H1 (cell line): Measurements from ENCODE around the gene GRK5. TPM values are rescaled to one million over a fixed set of nuclear protein-coding genes. Genes with fewer than 3 reads are reported as not detected.

ENCODE experiments used
- CHD1 ChIP-seq: IDR thresholded peaks from 2 replicates; pipeline ENCODE4 v1.6.1; 2012; ENCODE audit warnings: low read depth, low read length, improper control_type of control experiment
- CHD7 ChIP-seq: fragments of 300-600 bp; sonication (generic); IDR thresholded peaks from 2 replicates; pipeline ENCODE4 v1.7.1; 2012; ENCODE audit warnings: low read length, moderate library complexity, mild to moderate bottlenecking, inconsistent platforms; ENCODE audit not compliant: insufficient replicate concordance
- HDAC2 ChIP-seq, 2 experiments: fragments of 300-600 bp in 1 of 2; sonication (generic) in 1 of 2; IDR thresholded peaks; 2 replicates each; pipeline ENCODE4 v1.6.1; 2011 to 2012; ENCODE audit warnings: low read depth in 2 of 2, low read length in 2 of 2, mild to moderate bottlenecking in 2 of 2, moderate library complexity in 2 of 2, borderline replicate concordance in 1 of 2, inconsistent platforms in 1 of 2
- MAFK ChIP-seq: IDR thresholded peaks from 2 replicates; pipeline ENCODE4 v1.6.1; 2012; ENCODE audit warnings: low read depth, mild to moderate bottlenecking, improper control_type of control experiment, low read length
- RFX5 ChIP-seq: IDR thresholded peaks from 2 replicates; pipeline ENCODE4 v1.6.1; 2011; ENCODE audit warnings: low read depth, low read length, improper control_type of control experiment, borderline replicate concordance
- SP1 ChIP-seq: IDR thresholded peaks from 2 replicates; pipeline ENCODE4 v1.6.1; 2011; ENCODE audit warnings: low read depth, low read length
- TAF7 ChIP-seq: optimal IDR thresholded peaks from 2 replicates; pipeline ENCODE3; 2011; ENCODE audit warnings: low read depth, mild to moderate bottlenecking, inconsistent platforms, low read length, moderate library complexity, borderline replicate concordance
- ZNF274 ChIP-seq: IDR thresholded peaks from 2 replicates; pipeline ENCODE4 v1.7.0; 2012; ENCODE audit warnings: low read length, borderline replicate concordance; ENCODE audit errors: extremely low read depth
- polyA plus RNA-seq, 7 experiments: library from polyadenylated mRNA; depleted of rRNA in 3 of 7; stranded (reverse) in 5 of 7; unstranded in 2 of 7; fragments of >200 nt in 5 of 7; fragments of 200-250 nt in 2 of 7; gene quantifications; 1 replicate in 5 of 7; 2 replicates in 1 of 7; 4 replicates in 1 of 7; pipeline versions ENCODE4 v1.2.1 to v1.2.3, GENCODE V29; 2011 to 2013; ENCODE audit warnings: missing spikeins in 2 of 7, mixed read lengths in 2 of 7
- total RNA-seq: library from RNA; stranded (reverse); fragmentation: NEBNext Ultra II Directional; extraction: Animal tissue kit (Norgen Biotek cat#: 25700); gene quantifications from 2 replicates; pipeline ENCODE4 v1.2.1, GENCODE V29; 2021

GRK5 gene
- total and polyA plus RNA-seq, 2 of the 8 experiments (the other 6 are each of a cell fraction or from before 2014, with no cell fraction given) = 0.54 to 2.5 TPM

- TF ChIP-seq CHD7 (no peak), SP1 (no peak), ZNF274 (no peak), MAFK (no peak), CHD1 (no peak), TAF7 (no peak), RFX5 (no peak), HDAC2 (IDR thresholded peaks at IDR 0.05; ENCODE audit: borderline replicate concordance in 1 of 2, low read depth in 2 of 2, low read length in 2 of 2) (no peak)
Observed at GRCh38 chr10:119353421-119353820, 146.1 kb downstream of the GRK5 start (continued).
